Erythroblast (primary cell): Measurements from ENCODE around the gene SH2D4B.

ENCODE experiments used
- GATA1 ChIP-seq: IDR thresholded peaks from 2 replicates; pipeline ENCODE4 v1.6.1; 2011; ENCODE audit warnings: low read depth, mild to moderate bottlenecking, control low read depth, low read length, moderate library complexity
- POLR2A ChIP-seq: IDR thresholded peaks from 2 replicates; pipeline ENCODE4 v1.6.1; 2011; ENCODE audit warnings: mild to moderate bottlenecking, low read length

DNA sequence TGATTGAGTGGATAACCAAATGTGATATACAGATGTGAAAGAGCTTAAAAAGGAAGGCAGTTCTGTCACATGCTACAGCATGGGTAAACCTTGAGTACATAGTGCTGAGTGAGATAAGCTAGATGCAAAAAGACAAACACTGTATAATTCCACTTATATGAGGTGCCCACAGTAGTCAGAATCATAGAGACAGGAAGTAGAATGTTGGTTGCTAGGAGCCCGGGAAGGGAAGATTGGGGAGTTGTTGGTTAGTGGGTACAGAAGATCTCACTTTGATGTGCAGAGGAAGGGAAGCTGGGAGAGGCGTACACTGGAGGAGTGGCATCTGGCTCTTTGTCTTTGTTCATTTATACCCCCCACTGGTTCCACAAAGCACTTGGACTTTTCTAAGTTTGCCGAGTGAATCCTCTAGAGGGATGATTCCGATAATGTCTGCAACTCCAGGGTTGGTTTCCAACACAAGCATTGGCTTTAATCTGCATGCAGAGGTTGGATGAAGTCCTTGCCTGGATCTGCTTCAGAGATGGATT, 44.1 kb upstream of the SH2D4B start:
- TF ChIP-seq POLR2A (no peak), GATA1 (no peak)
